Activated T-cell treated with anti-CD3 and anti-CD28 coated beads for 4 hours (primary cell): Measurements from ENCODE around the gene SFXN1.
"Not testable (repeated sequence)": the region's sequence is repeated elsewhere in the genome, so short reads cannot be mapped to it uniquely, and the experiment has no call there.

Experiments used
- DNase-seq: peaks from one replicate; pipeline ENCODE4 v3.0.0-alpha.2; 2020

The SFXN1 gene

DNA sequence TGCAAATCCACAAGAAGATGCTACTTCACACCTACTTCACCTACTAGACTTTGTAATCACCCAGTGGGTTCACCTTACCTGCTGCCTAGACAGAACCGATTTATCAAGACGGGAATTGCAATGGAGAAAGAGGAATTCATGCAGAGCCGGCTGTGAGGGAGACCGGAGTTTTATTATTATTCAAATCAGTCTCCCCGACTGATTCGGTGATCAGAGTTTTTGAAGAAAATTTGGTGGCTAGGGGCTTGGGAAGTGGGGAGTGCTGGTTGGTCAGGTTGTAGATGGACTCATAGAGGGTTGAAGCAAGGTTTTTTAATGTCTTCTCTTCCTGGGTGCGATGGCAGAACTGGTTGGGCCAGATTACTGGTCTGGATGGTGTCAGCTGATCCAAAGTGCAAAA, 23.4 kb downstream of the SFXN1 start:
- no peak for DNase-seq

DNA sequence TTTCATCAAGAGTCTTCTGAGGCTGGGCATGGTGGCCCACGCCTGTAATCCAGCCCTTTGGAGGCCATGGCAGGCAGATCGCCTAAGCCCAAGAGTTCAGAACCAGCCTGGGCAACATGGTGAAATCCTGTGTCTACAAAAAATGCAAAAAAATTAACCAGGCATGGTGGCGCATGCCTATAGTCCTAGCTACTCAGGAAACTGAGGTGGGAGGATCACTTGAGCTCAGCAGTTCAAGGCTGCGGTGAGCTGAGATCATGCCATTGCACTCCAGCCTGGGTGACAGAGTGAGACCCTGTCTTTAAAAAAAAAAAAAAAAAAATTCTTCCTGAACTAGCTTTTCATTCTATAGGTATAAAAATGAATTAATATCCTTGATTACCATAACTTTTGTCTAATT, 29.3 kb downstream of the SFXN1 start:
- DNase-seq, result not testable (repeated sequence)

DNA sequence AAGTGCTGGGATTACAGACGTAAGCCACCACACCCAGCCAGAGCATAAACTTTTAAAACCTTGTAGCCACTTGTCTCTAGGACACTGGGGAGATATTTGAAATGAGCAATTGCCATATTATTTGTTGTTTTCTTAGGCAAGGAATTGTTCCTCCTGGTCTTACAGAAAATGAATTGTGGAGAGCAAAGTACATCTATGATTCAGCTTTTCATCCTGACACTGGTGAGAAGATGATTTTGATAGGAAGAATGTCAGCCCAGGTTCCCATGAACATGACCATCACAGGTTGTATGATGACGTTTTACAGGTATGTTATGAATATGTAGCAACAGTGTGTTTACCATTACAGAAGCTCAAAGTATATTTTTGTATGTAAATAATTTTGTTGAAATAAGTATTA, 30.5 kb downstream of the SFXN1 start:
- DNase-seq, result no peak

DNA sequence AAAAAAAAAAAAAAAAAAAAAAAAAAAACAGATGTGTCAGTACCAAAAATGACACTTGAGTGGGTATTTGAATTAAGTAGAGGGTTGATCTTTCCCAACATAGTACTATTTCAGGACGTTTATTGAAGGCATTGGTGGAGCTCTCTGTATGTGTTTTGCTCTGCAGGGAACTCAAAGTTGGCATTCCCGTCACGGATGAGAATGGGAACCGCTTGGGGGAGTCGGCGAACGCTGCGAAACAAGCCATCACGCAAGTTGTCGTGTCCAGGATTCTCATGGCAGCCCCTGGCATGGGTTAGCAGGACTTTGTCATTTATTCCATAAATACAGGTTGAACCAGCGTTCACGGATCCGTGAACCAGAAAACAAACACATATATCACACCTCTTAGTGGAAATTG, 34.9 kb downstream of the SFXN1 start:
- no peak for DNase-seq

DNA sequence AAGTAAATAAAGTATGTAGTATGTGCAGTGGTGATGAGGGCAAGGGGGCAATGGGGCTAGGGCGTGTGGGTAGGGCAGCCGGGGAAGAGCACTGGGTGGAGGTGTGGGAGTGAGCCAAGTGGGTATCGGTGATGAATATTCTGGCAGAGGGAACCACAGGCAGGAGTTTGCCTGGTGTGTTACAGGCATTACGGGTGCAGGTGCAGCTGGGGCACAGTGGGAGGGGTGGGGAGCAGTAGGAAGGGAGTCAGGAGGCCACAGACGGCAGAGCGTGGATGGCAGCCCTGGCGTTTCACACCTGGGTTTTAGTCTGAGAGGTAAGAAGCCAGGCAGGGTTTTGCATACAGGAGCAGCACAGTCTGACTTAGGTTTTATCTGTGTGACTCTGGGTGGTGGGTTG, 35.4 kb downstream of the SFXN1 start:
- no peak for DNase-seq

DNA sequence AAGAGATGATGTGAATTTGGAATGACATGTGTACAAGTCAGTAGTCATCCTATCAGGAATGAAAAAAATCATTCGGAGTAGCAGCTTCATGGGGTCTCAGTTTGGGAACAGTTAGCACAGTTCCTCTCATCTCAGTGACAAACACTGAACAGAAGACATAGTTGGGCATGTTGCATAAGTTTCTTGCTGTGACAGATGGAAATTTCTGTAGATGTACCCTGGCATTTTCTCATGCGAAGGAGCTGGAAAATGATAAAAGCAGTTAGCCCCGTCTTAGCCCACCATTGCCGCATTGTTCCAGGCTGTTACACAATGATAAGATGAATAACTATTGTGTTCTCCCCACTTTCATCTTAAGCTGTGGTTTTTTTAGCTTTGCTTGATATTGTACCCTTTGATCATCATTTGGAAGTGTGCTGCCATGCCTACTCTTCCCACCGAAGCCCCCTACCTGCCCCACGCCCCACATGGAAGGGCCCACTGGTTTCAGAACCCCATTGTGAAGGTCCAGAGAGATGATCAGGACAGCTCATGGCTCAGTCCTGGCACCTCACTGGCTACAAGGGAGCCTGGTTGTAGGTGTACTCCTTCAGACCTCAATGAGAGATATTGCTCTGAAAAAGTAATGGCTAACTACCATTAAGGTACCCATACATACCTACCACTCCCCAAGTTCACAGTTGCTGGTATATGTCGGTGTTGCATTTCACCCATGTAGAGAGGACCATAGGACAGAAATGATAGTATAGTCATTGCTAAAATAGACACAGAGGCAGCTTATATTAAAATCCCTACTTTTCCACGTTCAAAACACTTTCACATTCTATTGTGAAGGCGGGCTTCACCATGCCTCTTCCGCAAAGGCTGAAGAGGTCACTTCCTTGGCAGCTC, 38.8 kb downstream of the SFXN1 start:
- peak; percentile 44 for DNase-seq

DNA sequence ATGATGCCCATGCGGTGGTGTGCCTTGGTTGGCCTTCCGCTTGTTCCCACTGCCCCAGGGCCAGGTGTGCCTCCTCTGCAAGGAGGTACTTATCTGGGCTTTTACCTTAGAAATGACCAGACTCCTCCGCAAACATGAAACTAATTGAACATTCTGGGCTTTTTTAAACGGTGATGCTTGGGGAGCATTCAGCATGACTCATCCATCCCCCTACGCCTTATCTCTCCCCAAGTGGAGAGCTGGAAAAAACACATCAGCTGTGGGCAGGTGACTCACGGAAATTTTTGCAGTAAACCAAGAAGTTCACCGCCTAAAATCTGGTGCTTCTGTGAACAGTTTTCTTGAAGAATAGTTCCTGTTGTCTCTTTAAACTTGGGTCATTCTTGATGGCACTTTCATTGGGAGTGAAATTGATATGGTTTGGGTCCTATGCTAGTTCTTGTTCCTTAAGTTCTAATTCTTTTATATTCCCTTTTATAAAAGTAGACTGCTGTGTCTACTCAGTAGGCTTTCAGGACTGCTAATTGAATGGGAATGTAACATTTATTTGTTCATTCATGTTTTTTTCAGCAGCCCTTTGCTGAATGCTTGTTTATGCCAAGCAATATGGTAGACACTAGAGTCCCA, 39.6 kb downstream of the SFXN1 start:
- DNase-seq, result peak; percentile 88

DNA sequence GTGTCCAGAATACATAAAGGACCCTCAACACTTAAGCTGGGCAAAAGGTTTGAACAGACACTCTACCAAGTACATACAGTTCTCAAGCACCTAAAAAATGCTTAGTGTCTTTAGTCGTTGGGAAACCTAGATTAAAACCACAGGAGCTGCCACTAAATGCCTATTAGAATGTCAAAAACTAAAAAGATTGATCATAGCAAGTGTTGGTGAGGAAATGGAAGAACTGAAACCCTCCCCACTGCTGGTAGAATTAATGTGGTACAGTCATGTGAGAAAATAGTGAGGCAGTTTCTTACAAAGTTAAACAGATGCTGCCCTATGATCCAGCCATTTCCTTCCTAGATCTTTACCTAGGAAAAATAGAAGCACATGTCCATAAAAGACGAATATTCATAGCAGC, 40.6 kb downstream of the SFXN1 start:
- no peak for DNase-seq

DNA sequence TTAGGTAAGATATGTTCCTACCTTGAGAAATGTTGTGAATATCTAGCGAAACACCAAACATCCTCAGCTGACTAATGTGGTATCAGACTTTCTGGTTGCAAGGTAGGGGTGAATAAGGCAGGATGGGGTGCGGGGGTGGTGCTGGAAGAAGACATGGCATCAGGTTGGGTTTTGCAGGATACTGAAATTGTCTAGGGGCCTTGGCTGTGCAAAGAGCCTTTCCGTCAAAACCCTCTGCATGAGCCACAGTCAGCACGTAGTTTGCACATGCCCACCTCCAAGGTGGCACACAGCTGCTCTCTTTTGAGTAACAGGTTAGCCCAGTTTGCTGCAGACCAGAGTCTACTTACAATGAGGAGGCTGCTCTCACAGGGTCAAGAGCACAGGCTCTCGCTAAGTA, 42.0 kb downstream of the SFXN1 start:
- no peak for DNase-seq

DNA sequence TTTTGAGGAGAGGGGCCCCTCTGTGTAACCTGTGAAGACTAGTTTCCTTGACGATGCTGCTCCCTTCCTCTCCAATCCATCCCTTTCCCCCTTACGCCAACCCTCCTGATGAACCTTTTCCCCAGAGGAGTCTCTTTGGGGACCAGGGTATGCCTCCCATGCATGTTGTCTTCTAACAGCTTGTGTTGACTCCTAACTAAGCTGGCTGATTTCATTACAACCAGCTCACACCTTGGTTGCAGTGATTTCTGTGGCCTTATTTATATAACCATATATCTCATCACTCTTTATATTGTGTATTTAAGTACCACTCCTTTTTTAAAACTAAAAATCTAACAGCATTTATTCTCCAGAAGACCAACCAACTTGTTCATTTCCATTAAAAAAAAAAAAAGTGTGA, 42.5 kb downstream of the SFXN1 start:
- no peak for DNase-seq

DNA sequence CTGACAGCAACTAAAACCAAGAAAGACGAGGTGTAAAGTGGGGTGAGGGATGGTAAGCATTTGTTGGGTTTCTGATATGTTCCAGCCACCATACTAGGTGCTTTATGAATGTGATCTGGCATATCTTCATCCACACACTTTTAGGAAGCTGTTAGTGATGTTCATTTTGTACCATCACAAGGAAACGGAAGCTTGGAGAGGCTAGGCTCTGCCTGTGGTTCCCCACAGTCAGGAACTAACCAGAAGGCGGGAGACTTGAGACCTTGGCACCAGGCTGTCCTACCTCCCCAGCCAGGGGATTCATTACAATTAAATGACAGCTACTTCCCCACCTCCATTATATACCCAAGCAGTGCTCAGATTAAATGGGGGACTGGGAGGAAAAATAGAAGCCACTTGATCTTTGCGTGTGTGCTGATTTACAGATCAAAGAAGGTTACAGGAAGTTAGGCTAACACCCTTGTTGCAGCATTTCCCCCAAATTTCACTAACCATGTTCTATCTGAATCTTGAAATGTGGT, 43.0 kb downstream of the SFXN1 start:
- no peak for DNase-seq

DNA sequence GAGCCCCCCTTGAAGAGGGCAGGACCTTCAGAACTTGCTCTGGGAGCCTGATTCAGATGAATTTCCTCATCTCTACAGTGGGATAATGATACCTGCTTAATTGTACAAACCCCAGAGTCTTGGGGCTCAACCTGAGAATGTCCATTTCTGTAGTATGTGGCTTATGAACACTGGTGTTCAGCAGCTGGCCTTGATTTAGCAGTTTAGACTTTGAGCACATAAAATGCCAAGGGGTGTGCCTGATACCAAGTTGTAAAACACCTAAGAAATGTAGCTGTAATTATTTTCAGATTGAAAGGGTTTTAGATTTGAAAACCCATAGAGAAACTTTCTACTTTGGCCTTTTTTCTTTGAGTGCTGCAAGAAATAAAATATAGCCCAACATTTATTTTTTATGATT, 44.9 kb downstream of the SFXN1 start:
- DNase-seq, result no peak

DNA sequence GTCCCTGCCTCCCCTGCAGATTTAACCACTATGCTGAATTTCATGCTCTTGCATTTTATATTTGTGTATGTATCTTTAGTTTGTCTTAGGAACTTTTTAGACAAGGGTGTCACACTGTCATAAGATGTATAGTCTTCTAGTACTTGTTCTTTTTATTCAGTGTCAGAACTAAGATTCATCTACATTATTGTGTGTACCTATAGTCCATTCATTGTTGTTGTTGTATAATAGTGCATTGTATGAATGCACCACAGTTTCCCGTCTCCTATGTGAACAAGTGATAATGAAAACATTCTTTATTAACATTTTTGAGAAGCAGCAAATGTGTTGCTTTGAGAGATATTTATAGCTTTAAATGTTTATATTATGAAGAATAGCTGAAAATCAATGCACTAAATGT, 45.9 kb downstream of the SFXN1 start:
- DNase-seq, result no peak

DNA sequence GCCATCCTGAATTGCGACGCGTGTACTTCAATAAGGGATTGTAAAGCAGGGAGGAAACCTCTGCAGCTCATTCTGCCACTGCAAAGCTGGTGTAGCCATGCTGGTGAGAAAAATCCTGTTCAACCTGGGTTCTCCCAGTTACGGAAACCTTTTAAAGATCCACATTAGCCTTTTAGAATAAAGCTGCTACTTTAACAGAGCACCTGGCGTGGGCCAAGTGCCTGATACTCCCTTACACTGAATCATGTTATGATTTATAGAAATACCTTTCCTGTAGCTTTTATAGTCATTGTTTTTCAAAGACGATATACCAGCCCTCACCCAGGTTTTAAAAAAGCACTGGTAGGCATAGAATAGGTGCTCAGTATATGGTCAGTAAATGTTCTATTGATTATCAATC, 48.3 kb downstream of the SFXN1 start:
- DNase-seq, result no peak

DNA sequence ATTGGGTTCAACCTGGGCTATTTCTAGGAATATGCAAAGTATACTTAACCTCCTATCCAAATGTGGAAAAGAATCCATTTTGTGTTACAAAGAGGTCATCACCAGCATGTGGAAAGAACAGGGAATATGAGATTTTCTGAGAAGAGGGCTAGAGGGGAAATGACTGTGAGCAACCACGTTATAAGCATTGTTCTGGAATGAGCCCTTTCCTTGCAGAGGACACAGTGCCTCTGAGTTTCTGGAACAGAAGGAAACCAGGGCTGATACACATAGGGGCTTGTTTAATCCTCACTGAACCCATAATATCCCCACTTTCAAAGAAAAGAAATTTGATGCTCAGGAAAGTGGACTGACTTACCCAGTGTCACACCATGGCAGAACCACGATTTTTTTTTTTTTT, 53.0 kb downstream of the SFXN1 start:
- DNase-seq, result no peak

DNA sequence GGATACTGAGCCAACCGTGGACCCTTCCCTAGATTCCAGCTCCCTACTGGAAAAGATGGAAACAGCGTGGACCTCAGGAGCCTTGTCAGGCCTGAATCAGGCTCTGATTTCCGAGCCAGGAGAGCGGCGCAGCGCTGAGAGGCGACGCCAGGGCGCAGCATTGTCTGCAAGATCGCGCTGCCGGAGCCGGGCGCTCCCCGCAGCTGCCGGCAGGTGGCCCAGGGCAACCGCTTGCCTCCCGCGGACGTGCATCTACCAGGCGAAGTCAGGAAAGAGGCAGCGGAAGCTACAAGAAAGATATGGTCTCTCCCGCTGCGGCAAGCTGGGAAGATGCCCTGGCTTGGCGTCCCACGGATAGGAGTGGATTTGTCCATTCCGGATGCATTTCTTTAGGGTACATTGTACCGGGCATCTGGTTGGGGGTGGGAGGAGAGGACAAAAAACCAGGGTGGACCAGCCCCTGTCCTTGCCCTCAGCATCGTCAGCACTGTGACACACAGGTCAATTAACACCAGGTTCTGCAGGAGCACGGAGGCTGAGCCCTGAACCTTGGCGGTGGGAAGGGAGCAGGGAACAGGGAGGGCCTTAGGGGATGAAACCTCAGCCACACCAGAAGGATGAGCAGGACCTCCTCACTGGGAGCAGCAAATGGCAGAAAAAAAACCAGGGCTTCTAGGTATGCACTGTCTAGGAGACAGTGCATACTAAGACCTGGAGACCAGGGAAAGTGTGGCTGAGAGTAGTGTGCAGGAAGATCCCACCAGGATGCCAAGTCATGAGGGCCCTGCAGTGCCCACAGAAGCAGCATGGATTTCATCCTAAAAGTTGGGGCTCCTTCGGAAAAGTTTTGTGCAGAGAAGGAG, 55.9 kb downstream of the SFXN1 start:
- DNase-seq, result peak; percentile 73

DNA sequence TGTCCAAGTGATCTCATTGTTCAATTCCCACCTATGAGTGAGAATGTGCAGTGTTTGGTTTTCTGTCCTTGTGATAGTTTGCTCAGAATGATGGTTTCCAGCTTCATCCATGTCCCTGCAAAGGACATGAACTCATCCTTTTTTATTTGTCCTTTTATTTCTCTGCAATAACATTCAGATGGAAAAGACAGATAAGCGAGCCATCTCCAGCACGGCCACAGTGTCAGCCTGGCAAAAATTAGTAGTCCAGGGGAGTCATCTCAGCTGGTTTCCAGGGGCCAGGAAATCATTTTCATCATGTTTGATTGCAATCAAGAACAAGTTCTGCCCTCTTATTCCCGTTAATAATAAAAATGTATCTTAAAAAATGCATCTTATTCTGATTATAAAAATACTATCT, 57.0 kb downstream of the SFXN1 start:
- not testable (repeated sequence) for DNase-seq

DNA sequence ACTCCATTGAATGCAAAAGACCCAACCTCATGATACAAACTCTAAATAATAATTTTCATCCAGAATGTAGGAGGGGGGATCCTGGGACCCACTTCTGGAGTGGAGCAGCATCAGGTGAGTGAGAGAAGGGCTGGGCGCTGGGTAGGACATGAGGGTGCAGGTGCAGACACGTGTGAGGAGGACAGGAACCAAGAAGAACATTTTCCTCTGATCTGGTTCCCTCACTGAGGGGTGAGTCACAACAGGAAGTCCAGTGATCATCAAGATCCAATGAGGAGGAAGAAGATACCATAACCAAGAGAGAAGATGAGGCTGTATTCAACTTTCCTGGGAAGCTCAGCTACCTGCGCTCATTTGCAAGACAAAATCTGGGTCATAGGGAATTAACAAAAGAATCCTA, 57.4 kb downstream of the SFXN1 start:
- no peak for DNase-seq

DNA sequence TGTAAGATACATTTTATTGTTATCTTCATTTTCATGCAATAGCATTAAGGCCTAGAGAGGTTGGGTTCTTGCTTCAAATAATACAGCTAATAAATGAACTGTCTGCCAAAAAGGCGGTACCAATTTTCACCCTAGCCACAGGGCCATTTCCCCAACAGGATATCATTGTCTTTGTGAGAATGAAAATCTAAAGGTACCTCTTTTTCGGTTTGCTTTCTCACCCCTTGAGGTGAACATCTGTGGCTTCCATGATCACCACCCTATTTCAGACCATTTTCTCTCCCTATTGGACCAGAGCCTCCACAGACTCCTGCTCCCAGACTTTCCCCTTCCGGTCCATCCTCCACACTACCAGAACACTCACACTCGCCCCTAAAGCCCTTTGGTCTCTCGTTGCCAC, 60.2 kb downstream of the SFXN1 start:
- no peak for DNase-seq

DNA sequence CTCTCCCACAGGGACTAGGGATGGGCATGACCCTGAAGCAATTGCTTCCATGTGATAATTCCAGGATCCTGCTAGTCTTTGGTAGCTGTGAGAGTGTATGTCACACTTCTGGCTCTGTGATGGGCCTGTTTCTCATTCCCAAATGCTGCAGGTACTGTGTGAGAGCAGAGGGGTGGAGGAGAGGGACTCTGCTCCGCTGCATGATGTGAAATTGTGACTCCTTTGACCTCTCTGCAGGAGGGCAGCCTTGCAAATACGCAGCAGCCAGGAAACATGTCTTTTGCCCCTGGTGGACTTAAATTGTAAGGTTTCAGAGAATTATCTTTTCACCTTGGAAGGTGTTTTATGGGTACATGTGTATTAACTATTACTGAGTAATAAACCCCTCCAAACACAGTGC, 61.6 kb downstream of the SFXN1 start:
- DNase-seq, result no peak

DNA sequence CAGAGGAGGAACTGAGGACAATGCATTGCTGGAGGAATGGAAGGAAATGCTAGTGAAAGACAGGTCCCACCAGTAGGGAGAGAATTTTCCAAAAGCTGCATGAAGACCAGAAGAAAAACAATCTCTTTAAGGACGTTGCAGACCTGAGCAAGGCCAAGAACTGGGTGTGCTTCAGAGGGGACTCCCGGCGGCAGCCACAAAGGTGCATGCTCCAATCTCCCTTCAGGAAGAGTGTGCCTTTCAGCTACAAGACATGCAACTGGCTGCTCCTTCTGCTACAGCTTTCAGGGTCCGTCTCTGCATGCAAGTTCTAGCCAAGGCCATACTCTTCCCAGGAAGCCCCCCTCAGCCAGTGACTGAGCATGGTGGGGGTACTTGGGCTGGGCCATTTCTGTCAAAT, 62.9 kb downstream of the SFXN1 start:
- DNase-seq, result no peak

DNA sequence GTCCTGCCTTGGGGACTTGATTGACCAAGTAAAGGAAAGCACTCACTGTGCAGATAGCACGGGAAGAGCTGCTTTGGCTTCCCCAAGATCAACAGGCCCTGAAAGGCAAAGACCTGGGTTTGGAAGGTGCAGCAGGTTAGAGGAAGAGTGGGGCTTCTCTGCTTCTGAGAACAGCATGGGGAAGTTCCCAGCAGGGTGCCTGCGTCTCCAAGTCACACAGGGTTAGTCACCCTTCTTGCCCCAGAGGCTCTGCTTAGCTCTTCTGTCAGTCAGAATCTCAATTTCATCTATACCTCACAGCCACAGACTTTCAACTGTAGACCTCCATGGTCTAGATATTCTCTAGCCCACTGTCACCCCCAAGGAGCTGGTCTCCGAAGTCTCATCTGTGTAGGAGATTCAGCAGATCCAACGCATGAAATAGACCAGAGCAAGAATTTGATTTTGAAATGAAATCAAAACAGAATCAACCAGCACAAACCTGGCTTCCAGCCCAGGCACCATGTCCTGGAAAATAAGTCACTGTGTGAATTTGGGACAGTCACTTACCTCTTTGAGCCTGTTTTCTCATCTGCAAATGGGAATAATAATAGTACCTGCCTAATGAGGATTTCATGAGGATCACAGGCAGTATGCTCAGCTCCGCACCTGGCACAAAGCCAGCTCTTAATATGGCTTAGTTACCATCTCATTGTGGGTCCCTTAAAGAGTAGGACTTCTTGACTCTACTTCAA, 64.0 kb downstream of the SFXN1 start:
- no peak for DNase-seq

DNA sequence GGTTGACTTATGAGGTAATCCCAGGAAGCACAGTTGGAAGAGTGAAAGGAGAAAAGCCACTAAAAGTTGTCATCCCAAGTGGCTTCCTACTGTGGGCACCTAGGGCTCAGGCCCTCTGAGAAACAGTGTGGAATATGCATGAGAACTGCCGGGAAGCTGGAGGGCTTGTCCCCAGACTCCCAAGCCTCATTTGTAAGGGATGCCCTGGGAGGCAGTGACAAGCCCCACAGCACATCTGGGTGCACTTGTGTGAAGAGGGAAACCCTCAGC, 64.5 kb downstream of the SFXN1 start:
- DNase-seq, result no peak
